Ovary (tissue), 9 donors: ENCODE measurements around the gene ARID5B. TPM values are rescaled to one million over a fixed set of nuclear protein-coding genes. Genes with fewer than 3 reads are reported as not detected.

Experiments
- DNase-seq, 5 donors: peaks; one replicate each; pipeline ENCODE4 v3.0.0-alpha.2; 2019 to 2020
- H3K27ac ChIP-seq, 2 donors: fragments of 200-600 bp; one replicate each; pipeline versions ENCODE4 v1.5.1 to v1.8.0; 2019 to 2022
- H3K27me3 ChIP-seq: fragments of 200-600 bp; one replicate; pipeline ENCODE4 v1.8.0; 2022
- H3K36me3 ChIP-seq: fragments of 200-600 bp; sonication (generic); one replicate; pipeline ENCODE4 v1.5.1; 2019
- H3K4me1 ChIP-seq: one replicate; pipeline ENCODE4 v1.8.1; 2013; ENCODE audit warnings: mild to moderate bottlenecking, moderate library complexity; ENCODE audit not compliant: insufficient read depth
- H3K4me3 ChIP-seq: fragments of 200-600 bp; sonication (generic); one replicate; pipeline ENCODE4 v1.5.1; 2017
- H3K9me3 ChIP-seq, 2 donors: fragments of 200-600 bp in 1 of 2; sonication (generic) in 1 of 2; one replicate each; pipeline versions ENCODE4 v1.5.1 to v1.8.1; 2013 to 2019; ENCODE audit warnings: mild to moderate bottlenecking in 1 of 2, moderate library complexity in 1 of 2
- EP300 ChIP-seq: sonication (generic); formaldehyde crosslinking; IDR thresholded peaks from one replicate; pipeline ENCODE4 v1.6.1; 2017; ENCODE audit warnings: antibody characterized with exemption
- POLR2A ChIP-seq: fragments of 450-650 bp; IDR thresholded peaks from one replicate; pipeline ENCODE4 v1.6.1; 2017; ENCODE audit warnings: antibody characterized with exemption, mild to moderate bottlenecking, moderate library complexity
- WGBS, 3 donors: extraction: QIAGEN DNeasy Blood & Tissue Kit in 1 of 3; methylation state at CpG; one replicate each; pipeline versions ENCODE4 v1.1.5 to v1.1.7; 2013 to 2017; 5-methylcytosine and 5-hydroxymethylcytosine counted together
- intact Hi-C, 4 donors: fragments of 100-400 bp; cut with DNase I; formaldehyde crosslinking; loops; one replicate each; pipeline versions ENCODE4 v1.11.0 to v1.15.1; 2022 to 2023
- polyA plus RNA-seq, 2 donors: library from polyadenylated mRNA; stranded (reverse); fragments of 200-250 nt in 1 of 2; fragments of 350-450 nt in 1 of 2; fragmentation: Illumina TruSeq in 1 of 2; extraction: RNeasy Lipid Tissue Mini Kit (QIAGEN cat#74804) in 1 of 2; gene quantifications; one replicate each; pipeline ENCODE4 v1.2.3, GENCODE V29; 2013 to 2014
- total RNA-seq, 7 donors: library from RNA; depleted of rRNA in 2 of 7; stranded (reverse); fragments of >200 nt in 2 of 7; fragmentation: NEBNext Ultra II Directional in 3 of 7; extraction: Animal tissue kit (Norgen Biotek cat#: 25700) in 3 of 7; gene quantifications; one replicate each; pipeline versions ENCODE4 v1.1.0 to v1.2.4, GENCODE V29; 2016 to 2023
- TF ChIP-seq, protein P1 (sequence below), 3 donors: fragments of 450-650 bp in 2 of 3; fragments of 200-600 bp in 1 of 3; IDR thresholded peaks; one replicate each; pipeline versions ENCODE4 v1.5.1 to v1.8.0; 2016 to 2022; ENCODE audit warnings: antibody characterized with exemption in 3 of 3, mild to moderate bottlenecking in 1 of 3
- donor health status: DM: no; HTN: no; CAD: no; lungs with moderate emphysema.
- donor health status: DM: no; HTN: no; CAD: no.
- donor health status: Bipolar disorder and iron deficiency.
- donor health status: DM: yes; HTN: yes; CAD: no.
- donor health status: DM: no; HTN: no; CAD: no.
- donor health status: DM: yes; HTN: yes; CAD: no.

Gene ARID5B
- total and polyA plus RNA-seq, 9 donors, result 18.3 to 61.8 (median 28.3) TPM

DNA sequence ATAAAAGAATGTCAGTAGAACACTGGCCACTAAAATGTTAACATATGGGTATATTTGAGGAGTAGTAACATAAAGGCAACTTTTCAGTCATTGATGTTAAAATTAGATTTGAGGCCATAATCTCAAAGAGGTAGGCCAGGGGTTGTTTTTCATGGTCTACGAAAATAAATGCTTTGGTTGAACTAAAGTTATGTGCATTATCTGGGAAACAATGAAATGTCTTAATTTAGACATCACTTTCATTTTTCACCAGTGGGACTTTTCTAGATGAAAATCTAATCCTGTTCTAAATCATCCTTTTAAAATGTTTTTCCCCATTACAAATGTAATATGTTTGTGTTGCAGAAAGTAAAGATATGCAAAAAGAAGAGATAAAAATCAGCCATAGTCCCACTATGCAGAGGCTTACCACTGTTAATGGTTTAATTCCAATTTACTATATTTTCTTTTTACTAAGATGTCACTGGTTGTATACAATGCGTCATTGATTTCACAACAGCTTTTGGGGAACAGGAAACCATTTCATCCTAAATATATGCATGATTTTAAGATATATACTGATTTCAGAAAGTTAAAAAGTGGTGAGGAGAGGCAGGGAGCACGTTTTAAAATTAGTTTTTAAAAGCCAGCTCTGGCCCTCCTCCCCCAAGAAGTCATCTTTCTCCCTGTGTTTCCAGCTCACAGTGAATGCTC, 64.3 kb downstream of the ARID5B start:
- TF ChIP-seq, protein P1, sequence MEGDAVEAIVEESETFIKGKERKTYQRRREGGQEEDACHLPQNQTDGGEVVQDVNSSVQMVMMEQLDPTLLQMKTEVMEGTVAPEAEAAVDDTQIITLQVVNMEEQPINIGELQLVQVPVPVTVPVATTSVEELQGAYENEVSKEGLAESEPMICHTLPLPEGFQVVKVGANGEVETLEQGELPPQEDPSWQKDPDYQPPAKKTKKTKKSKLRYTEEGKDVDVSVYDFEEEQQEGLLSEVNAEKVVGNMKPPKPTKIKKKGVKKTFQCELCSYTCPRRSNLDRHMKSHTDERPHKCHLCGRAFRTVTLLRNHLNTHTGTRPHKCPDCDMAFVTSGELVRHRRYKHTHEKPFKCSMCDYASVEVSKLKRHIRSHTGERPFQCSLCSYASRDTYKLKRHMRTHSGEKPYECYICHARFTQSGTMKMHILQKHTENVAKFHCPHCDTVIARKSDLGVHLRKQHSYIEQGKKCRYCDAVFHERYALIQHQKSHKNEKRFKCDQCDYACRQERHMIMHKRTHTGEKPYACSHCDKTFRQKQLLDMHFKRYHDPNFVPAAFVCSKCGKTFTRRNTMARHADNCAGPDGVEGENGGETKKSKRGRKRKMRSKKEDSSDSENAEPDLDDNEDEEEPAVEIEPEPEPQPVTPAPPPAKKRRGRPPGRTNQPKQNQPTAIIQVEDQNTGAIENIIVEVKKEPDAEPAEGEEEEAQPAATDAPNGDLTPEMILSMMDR (IDR thresholded peaks at IDR 0.05), result no peak
- TF ChIP-seq POLR2A, result no peak
- H3K36me3 ChIP-seq, result no peaks in the 10 kb centered on the region
- no peak overlapping the region for H3K27ac ChIP-seq
- H3K4me1 ChIP-seq, result peaks cover 3% of the 10 kb centered on the region
- 58 to 73% (median 68%) methylated on average over 3 of the region's 3 CpGs for WGBS, 3 donors
- no peaks in the 10 kb centered on the region for H3K27me3 ChIP-seq
- intact Hi-C loops, result no loop called here
- no peak overlapping the region for H3K4me3 ChIP-seq
- H3K9me3 ChIP-seq, result no peaks in the 10 kb centered on the region
- no peak for DNase-seq

DNA sequence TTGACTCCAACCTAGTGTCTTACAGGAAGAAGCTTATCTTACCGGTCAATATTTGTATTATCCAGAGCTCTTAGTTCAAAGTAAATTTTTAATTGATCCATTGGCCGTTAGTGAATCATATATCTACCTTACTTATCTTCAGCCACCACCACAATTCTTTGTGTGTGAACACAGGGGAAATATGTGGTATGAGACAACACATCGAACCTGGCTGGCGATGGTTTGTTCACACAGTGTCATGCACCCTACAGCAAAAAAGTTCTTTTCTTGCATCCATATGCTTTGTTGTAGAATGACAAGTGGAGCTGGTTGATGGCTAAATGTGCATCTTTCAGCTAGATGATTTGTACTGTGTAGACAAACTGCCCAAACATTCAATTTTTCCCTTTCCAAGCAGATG, 65.8 kb downstream of the ARID5B start:
- TF ChIP-seq, protein P1 (IDR thresholded peaks at IDR 0.05), result no peak
- no peak for TF ChIP-seq POLR2A
- no peak for TF ChIP-seq EP300
- Histone ChIP-seq H3K9me3 (no peaks in the 10 kb centered on the region), H3K4me1 (peaks cover 3% of the 10 kb centered on the region), H3K4me3 (no peak overlapping the region), H3K27ac (no peak overlapping the region), H3K27me3 (no peaks in the 10 kb centered on the region), H3K36me3 (no peaks in the 10 kb centered on the region)
- intact Hi-C loops, result no loop called here
- no peak for DNase-seq
- WGBS, 3 donors, result 97% methylated on average over 4 of the region's 4 CpGs

DNA sequence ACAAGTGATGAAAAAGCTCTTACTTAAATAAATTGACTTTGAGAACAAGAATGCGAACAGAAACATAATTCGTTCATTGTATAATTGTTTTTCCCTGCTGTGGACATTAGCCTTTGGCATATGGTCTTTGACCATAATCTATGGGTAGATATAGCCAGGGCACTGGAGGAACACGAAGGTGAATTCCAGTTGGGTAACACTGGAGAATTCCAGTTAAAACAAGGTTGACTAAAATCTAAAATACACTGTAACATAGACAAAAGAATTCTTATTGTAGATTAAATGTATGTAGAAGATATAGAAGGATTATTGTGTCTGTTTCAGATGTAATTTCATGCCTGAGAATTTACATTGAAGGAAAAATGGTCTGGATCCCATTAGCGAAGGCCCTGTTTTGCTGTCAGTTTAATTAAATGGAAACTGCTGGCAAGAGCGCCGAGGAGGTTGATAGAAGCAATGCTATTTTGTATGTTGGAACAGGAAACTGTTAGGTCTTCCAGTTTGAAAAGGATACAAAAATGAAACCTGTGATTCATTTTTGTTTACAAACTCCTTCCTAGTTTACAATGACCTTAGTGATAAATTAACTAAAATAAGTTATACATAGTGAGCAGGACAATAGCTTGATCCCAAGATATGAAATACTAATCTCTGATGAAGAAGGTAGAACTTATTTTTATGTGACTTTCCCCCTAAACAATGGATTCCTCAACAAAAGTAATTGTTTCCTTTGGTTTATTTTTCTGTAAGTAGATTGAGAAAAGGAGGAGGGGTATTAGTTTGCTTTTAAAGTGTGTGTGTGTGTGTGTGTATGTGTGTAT, 68.9 kb downstream of the ARID5B start:
- WGBS, 3 donors, result 42 to 46% (median 45%) methylated on average over 6 of the region's 6 CpGs
- H3K36me3 ChIP-seq, result no peaks in the 10 kb centered on the region
- TF ChIP-seq, protein P1 (IDR thresholded peaks at IDR 0.05), result no peak
- TF ChIP-seq POLR2A (no peak), EP300 (no peak)
- peaks cover 3% of the 10 kb centered on the region for H3K4me1 ChIP-seq
- H3K27me3 ChIP-seq, result no peaks in the 10 kb centered on the region
- no peak overlapping the region for H3K4me3 ChIP-seq
- H3K27ac ChIP-seq, result peak overlapping the region in 1 of 2 donors; percentile 49
- no peaks in the 10 kb centered on the region for H3K9me3 ChIP-seq
- intact Hi-C loops, result no loop called here
- peak in 1 of 5 donors; percentile 38 for DNase-seq

DNA sequence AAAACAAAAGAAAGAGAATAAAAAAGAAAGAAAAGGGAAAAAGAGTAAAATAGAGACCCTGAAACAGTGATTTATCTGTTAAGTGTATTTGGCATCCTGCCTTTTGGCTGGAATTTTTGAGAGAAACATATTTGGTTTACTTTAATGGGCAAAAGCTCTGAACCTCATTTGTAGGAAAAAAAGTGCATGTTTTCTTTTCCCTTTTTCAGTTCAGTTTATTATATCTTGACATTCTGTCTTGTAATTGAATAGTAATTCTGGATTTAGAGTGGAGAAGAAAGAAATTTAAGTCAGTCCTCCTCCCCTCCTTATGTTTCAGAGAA, 69.5 kb downstream of the ARID5B start:
- Histone ChIP-seq H3K4me1 (peaks cover 3% of the 10 kb centered on the region), H3K36me3 (no peaks in the 10 kb centered on the region), H3K9me3 (no peaks in the 10 kb centered on the region), H3K27me3 (no peaks in the 10 kb centered on the region), H3K27ac (peak overlapping the region in 1 of 2 donors; percentile 49), H3K4me3 (no peak overlapping the region)
- DNase-seq, result no peak
- intact Hi-C loops, result no loop called here
- TF ChIP-seq POLR2A (no peak), EP300 (no peak)
- TF ChIP-seq, protein P1 (IDR thresholded peaks at IDR 0.05), result no peak
